SK-N-SH (cell line): ENCODE data around the gene KCNQ4. TPM values are rescaled to one million over a fixed set of nuclear protein-coding genes. Genes with fewer than 3 reads are reported as not detected.

ENCODE experiments used
- CTCF ChIA-PET: fragments of 300-600, 350-600 bp; formaldehyde crosslinking; extraction: SDS; loops from one replicate; lab custom pipeline; 2021; lab: Yijun Ruan, JAX
- POLR2A ChIA-PET: fragments of 350-600 bp; sonication (Branson Sonifier 250); formaldehyde crosslinking; extraction: SDS; loops from one replicate; lab custom pipeline; 2020; ENCODE audit warnings: antibody characterized with exemption, inconsistent platforms; lab: Yijun Ruan, JAX
- DNase-seq: peaks from one replicate; pipeline ENCODE4 v3.0.0; 2012
- H2AFZ ChIP-seq: fragments of 200-600 bp; sonication (generic); 2 replicates; pipeline ENCODE4 v1.8.1; 2016; ENCODE audit warnings: antibody characterized with exemption, mild to moderate bottlenecking, low read depth
- H3F3A ChIP-seq: fragments of 200-600 bp; sonication (generic); replicated peaks from 2 replicates; pipeline ENCODE3; 2016; ENCODE audit warnings: antibody characterized with exemption, mild to moderate bottlenecking; ENCODE audit not compliant: insufficient read depth
- H3K27ac ChIP-seq, 2 experiments: fragments of 200-500 bp in 1 of 2; fragments of 200-600 bp in 1 of 2; sonication (Bioruptor generic) in 1 of 2; sonication (generic), shearing (Covaris generic) in 1 of 2; 2 replicates each; pipeline versions ENCODE4 v1.5.1 to v1.6.1; 2014 to 2016; ENCODE audit warnings: low read depth in 2 of 2, inconsistent platforms in 1 of 2, low read length in 1 of 2, mild to moderate bottlenecking in 1 of 2, mixed read lengths in 1 of 2
- H3K27me3 ChIP-seq: fragments of 200-600 bp; sonication (generic), shearing (Covaris generic); 2 replicates; pipeline ENCODE4 v1.6.1; 2016; ENCODE audit warnings: mixed run types; ENCODE audit not compliant: insufficient read depth
- H3K36me3 ChIP-seq, 2 experiments: fragments of 200-500 bp in 1 of 2; fragments of 200-600 bp in 1 of 2; sonication (Bioruptor generic) in 1 of 2; sonication (generic) in 1 of 2; replicated peaks in 1 of 2; 2 replicates each; pipeline versions ENCODE3 to v1.5.1; 2014 to 2016; ENCODE audit warnings: low read length in 1 of 2, mild to moderate bottlenecking in 1 of 2; ENCODE audit not compliant: insufficient read depth in 2 of 2, control insufficient read depth in 1 of 2
- H3K4me1 ChIP-seq, 2 experiments: fragments of 200-500 bp in 1 of 2; fragments of 200-600 bp in 1 of 2; sonication (Bioruptor generic) in 1 of 2; sonication (generic), shearing (Covaris generic) in 1 of 2; 2 replicates each; pipeline versions ENCODE4 v1.5.1 to v1.6.1; 2014 to 2016; ENCODE audit warnings: low read depth in 1 of 2, low read length in 1 of 2, mixed run types in 1 of 2; ENCODE audit not compliant: insufficient read depth in 2 of 2, control insufficient read depth in 1 of 2
- H3K4me2 ChIP-seq: fragments of 200-600 bp; sonication (generic), shearing (Covaris generic); 2 replicates; pipeline ENCODE4 v1.6.1; 2017; ENCODE audit warnings: mixed run types
- H3K4me3 ChIP-seq, 2 experiments: fragments of 200-500 bp in 1 of 2; fragments of 200-600 bp in 1 of 2; sonication (Bioruptor generic) in 1 of 2; sonication (generic), shearing (Covaris generic) in 1 of 2; 2 replicates each; pipeline versions ENCODE4 v1.5.1 to v1.8.1; 2014 to 2016; ENCODE audit warnings: low read depth in 2 of 2, inconsistent platforms in 1 of 2, low read length in 1 of 2, mild to moderate bottlenecking in 1 of 2, mixed read lengths in 1 of 2, moderate library complexity in 1 of 2
- H3K79me2 ChIP-seq: fragments of 200-600 bp; sonication (generic); 2 replicates; pipeline ENCODE4 v1.8.1; 2017; ENCODE audit warnings: mild to moderate bottlenecking; ENCODE audit not compliant: insufficient read depth
- H3K9ac ChIP-seq: fragments of 200-600 bp; sonication (generic); 2 replicates; pipeline ENCODE4 v1.6.1; 2017; ENCODE audit warnings: mixed run types
- H3K9me2 ChIP-seq: fragments of 200-600 bp; sonication (generic); 2 replicates; pipeline ENCODE4 v1.6.1; 2017; ENCODE audit warnings: mixed run types
- H3K9me3 ChIP-seq: fragments of 200-600 bp; sonication (generic); 2 replicates; pipeline ENCODE4 v1.6.1; 2017; ENCODE audit warnings: mixed run types, mild to moderate bottlenecking, moderate library complexity
- H4K20me1 ChIP-seq: fragments of 200-600 bp; sonication (generic); 2 replicates; pipeline ENCODE4 v1.6.1; 2017; ENCODE audit warnings: mild to moderate bottlenecking, mixed run types; ENCODE audit not compliant: insufficient read depth
- FOSL2 ChIP-seq: IDR thresholded peaks from 2 replicates; pipeline ENCODE4 v1.4.0; 2012; ENCODE audit warnings: low read depth, mild to moderate bottlenecking, moderate library complexity, borderline replicate concordance
- FOXM1 ChIP-seq: IDR thresholded peaks from 2 replicates; pipeline ENCODE4 v1.4.0; 2012; ENCODE audit warnings: low read depth, mild to moderate bottlenecking
- GABPA ChIP-seq: IDR thresholded peaks from 2 replicates; pipeline ENCODE4 v1.4.0; 2012; ENCODE audit warnings: low read depth, mild to moderate bottlenecking
- MXI1 ChIP-seq: IDR thresholded peaks from 2 replicates; pipeline ENCODE4 v1.6.1; 2012; ENCODE audit warnings: mild to moderate bottlenecking, low read depth, low read length, improper control_type of control experiment
- RXRA ChIP-seq: IDR thresholded peaks from 2 replicates; pipeline ENCODE4 v1.4.0; 2012; ENCODE audit warnings: low read depth, mild to moderate bottlenecking, borderline replicate concordance
- SIN3A ChIP-seq: IDR thresholded peaks from 2 replicates; pipeline ENCODE4 v1.6.1; 2012; ENCODE audit warnings: low read depth, mild to moderate bottlenecking, low read length, moderate library complexity, borderline replicate concordance
- YY1 ChIP-seq: IDR thresholded peaks from 2 replicates; pipeline ENCODE4 v1.4.0; 2012; ENCODE audit warnings: low read depth, mild to moderate bottlenecking
- WGBS: methylation state at CpG from one replicate; pipeline ENCODE4 v1.1.6; 2017; ENCODE audit warnings: low lambda C conversion rate; 5-methylcytosine and 5-hydroxymethylcytosine counted together
- polyA plus RNA-seq, 3 experiments: library from polyadenylated mRNA; depleted of rRNA; stranded (reverse); fragments of >200 nt; gene quantifications; 2 replicates each; pipeline ENCODE4 v1.2.3, GENCODE V29; 2012
- TF ChIP-seq, protein P1 (sequence below): fragments of 150-350 bp; IDR thresholded peaks from 2 replicates; pipeline ENCODE4 v1.6.1; 2016; ENCODE audit warnings: mild to moderate bottlenecking, low read depth, low read length
- TF ChIP-seq, protein P2 (sequence below): IDR thresholded peaks from 2 replicates; pipeline ENCODE4 v1.6.1; 2012; ENCODE audit warnings: mild to moderate bottlenecking, low read depth, low read length, moderate library complexity
- TF ChIP-seq, protein P3 (sequence below): IDR thresholded peaks from 2 replicates; pipeline ENCODE4; 2012
- TF ChIP-seq, protein P4 (sequence below): IDR thresholded peaks from 2 replicates; pipeline ENCODE4 v1.4.0; 2012; ENCODE audit warnings: low read depth, borderline replicate concordance

Gene KCNQ4
- polyA plus RNA-seq, 1 of the 3 experiments (the other 2 are of a cell fraction) = 0.15 TPM

DNA sequence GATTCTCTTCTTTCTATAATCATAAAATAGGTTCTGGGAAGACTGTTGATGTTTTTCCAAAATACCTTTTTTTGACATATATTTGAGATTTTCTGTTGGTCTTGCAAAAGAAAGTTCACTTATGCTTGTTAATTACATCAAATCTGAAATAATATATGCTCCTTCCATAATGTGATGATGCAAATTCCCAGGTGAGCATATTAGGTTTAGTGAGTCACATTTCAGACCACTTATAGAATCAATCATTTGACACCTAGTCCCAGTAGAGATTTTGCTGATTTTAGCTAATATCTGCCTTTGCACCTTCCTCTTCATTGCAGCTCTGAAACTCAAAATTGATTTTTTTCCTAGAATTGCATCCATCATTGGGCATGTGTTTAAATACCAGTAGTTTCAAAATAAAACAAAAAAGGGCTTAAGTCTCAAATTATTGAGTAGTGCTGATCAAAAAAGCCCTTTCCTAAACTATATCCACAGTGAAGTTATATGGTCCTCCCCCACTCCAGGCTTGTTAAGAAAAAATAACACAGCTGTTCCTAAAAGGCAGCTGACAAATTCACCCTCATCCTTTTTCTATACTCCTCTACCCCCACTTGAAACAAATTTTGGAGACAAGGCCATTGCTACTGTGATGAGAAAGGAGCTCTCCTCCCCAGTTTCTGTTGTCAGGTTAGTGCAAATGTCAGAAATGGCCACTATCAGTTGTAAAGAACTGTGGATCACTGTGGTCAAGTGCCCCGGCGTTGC is 37.1 kb upstream of the KCNQ4 start:
- Histone ChIP-seq H2AFZ (no peak overlapping the region), H3K9ac (no peak overlapping the region), H3F3A (no peaks in the 10 kb centered on the region), H3K9me3 (no peaks in the 10 kb centered on the region), H3K4me3 (no peak overlapping the region), H3K4me1 (0 out of 4 replicates have a peak, but pooled peaks cover 0 to 7% of the 10 kb centered on the region in 2 experiments), H3K27me3 (no peaks in the 10 kb centered on the region), H3K79me2 (peaks cover 36% of the 10 kb centered on the region; the same call in 1 of the 2 replicates), H3K36me3 (peaks cover 58 to 68% of the 10 kb centered on the region in 2 experiments), H4K20me1 (no peaks in the 10 kb centered on the region), H3K27ac (no peak overlapping the region), H3K4me2 (no peak overlapping the region), H3K9me2 (no peaks in the 10 kb centered on the region)
- CTCF ChIA-PET = interaction anchor here (0.7 to 3.5 kb wide), 4 partner anchors 28 to 203 kb away, joined by 3 to 15 read pairs (median 3); no protein-coding TSS in a partner anchor
- WGBS = 95% methylated on average over 2 of the region's 2 CpGs
- DNase-seq = no peak
- POLR2A ChIA-PET = interaction anchor here (1.4 kb wide), 1 partner anchor 55 kb away, joined by 6 read pairs; the partner anchor contains the start of gene NFYC
- no peak for TF ChIP-seq GABPA
- TF ChIP-seq FOSL2 = no peak
- no peak for TF ChIP-seq SIN3A
- TF ChIP-seq, protein P1, sequence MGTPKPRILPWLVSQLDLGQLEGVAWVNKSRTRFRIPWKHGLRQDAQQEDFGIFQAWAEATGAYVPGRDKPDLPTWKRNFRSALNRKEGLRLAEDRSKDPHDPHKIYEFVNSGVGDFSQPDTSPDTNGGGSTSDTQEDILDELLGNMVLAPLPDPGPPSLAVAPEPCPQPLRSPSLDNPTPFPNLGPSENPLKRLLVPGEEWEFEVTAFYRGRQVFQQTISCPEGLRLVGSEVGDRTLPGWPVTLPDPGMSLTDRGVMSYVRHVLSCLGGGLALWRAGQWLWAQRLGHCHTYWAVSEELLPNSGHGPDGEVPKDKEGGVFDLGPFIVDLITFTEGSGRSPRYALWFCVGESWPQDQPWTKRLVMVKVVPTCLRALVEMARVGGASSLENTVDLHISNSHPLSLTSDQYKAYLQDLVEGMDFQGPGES = no peak
- TF ChIP-seq, protein P2, sequence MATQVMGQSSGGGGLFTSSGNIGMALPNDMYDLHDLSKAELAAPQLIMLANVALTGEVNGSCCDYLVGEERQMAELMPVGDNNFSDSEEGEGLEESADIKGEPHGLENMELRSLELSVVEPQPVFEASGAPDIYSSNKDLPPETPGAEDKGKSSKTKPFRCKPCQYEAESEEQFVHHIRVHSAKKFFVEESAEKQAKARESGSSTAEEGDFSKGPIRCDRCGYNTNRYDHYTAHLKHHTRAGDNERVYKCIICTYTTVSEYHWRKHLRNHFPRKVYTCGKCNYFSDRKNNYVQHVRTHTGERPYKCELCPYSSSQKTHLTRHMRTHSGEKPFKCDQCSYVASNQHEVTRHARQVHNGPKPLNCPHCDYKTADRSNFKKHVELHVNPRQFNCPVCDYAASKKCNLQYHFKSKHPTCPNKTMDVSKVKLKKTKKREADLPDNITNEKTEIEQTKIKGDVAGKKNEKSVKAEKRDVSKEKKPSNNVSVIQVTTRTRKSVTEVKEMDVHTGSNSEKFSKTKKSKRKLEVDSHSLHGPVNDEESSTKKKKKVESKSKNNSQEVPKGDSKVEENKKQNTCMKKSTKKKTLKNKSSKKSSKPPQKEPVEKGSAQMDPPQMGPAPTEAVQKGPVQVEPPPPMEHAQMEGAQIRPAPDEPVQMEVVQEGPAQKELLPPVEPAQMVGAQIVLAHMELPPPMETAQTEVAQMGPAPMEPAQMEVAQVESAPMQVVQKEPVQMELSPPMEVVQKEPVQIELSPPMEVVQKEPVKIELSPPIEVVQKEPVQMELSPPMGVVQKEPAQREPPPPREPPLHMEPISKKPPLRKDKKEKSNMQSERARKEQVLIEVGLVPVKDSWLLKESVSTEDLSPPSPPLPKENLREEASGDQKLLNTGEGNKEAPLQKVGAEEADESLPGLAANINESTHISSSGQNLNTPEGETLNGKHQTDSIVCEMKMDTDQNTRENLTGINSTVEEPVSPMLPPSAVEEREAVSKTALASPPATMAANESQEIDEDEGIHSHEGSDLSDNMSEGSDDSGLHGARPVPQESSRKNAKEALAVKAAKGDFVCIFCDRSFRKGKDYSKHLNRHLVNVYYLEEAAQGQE = no peak
- no peak for TF ChIP-seq RXRA
- TF ChIP-seq FOXM1 = no peak
- no peak for TF ChIP-seq MXI1
- TF ChIP-seq, protein P3, sequence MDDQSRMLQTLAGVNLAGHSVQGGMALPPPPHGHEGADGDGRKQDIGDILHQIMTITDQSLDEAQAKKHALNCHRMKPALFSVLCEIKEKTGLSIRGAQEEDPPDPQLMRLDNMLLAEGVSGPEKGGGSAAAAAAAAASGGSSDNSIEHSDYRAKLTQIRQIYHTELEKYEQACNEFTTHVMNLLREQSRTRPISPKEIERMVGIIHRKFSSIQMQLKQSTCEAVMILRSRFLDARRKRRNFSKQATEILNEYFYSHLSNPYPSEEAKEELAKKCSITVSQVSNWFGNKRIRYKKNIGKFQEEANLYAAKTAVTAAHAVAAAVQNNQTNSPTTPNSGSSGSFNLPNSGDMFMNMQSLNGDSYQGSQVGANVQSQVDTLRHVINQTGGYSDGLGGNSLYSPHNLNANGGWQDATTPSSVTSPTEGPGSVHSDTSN = no peak
- TF ChIP-seq, protein P4, sequence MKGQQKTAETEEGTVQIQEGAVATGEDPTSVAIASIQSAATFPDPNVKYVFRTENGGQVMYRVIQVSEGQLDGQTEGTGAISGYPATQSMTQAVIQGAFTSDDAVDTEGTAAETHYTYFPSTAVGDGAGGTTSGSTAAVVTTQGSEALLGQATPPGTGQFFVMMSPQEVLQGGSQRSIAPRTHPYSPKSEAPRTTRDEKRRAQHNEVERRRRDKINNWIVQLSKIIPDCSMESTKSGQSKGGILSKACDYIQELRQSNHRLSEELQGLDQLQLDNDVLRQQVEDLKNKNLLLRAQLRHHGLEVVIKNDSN = no peak
- TF ChIP-seq YY1 = no peak
